Stimulated activated CD4-positive, alpha-beta T cell treated with anti-CD3 and anti-CD28 coated beads, Interleukin-12 subunit alpha, Interleukin-12 subunit beta, amount 100 ng/mL, for 48 hours (primary cell): Measurements from ENCODE around the gene TIAM2.
"Not testable (repeated sequence)": the region's sequence is repeated elsewhere in the genome, so short reads cannot be mapped to it uniquely, and the experiment has no call there.

Source experiments
- DNase-seq, 3 donors: peaks; one replicate each; pipeline ENCODE4 v3.0.0-alpha.2; 2020; ENCODE audit warnings: low read depth in 2 of 3, low spot score in 1 of 3

TIAM2 gene

GRCh38 chr6:155224618-155225017, 229.5 kb downstream of the TIAM2 start:
- DNase-seq = no peak

DNA sequence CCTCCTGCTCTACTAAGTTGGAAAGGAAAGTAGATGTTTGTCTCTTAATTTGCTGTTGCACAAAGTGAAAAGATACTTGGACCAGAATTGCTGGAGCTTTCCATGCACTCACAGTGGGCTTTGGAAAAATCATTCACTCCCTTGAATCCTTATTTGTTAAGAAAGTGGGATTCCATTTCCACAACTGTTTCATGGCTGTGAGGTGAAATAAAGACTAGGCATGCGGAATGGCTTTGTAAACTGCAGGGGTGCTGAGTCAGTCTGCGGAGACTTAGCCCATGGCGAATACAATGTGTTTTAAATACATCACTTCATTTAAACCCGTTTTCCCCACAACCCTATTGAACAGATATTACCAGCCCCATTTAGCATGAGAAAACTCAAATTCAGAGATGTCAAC, 231.9 kb downstream of the TIAM2 start:
- no peak for DNase-seq

DNA sequence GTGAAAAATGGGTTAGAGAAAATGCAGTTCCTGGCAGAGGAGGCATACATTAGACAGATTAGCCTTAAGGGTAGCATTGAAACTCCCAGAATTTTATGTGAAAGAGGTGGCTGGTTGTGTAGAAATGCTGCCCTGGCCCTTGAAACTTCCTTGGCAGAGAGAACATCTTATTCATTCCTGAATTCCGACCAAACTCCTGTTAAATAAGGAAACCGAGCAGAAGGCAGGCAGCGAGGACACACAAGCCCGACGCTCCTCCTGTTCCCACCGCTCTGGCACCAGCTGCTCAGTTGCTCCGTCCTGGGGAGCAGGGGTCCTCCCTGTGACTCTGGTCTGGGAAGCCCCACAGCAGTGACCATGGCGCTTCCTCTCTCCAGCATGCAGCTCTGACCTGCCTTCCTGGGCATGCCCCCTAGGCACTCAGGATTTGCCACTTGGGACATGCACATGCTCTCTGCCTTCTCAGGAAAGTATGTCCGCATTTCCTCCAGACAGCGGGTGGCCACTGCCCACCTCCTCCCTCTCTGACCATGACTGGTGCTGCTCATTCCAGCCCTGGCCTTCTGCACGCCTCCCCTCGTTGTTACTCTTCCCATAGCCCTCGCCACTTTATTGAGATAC, 233.5 kb downstream of the TIAM2 start:
- no peak for DNase-seq

GRCh38 chr6:155230975-155231374, 235.9 kb downstream of the TIAM2 start:
- DNase-seq = not testable (repeated sequence)

DNA sequence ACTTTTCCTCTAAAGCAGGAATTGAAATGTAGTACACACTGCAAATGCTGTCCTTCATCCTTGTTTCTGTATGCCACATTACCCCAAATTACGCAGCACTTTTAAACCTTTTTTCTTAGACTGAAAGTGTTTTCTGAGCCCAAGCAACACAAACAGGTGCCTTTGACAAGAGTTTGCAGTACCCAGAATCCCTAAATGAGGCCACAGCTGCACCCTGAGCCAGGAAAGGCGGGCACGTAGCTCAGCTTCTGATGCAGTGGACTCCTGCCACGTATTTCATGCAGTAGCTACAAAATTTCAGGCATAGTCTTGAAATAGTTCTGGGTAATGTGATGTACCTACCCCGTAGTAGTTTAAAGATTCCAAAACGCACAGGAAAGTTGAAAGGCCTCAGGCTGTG, 237.7 kb downstream of the TIAM2 start:
- no peak for DNase-seq

GRCh38 chr6:155234167-155234566, 239.1 kb downstream of the TIAM2 start:
- DNase-seq = no peak

DNA sequence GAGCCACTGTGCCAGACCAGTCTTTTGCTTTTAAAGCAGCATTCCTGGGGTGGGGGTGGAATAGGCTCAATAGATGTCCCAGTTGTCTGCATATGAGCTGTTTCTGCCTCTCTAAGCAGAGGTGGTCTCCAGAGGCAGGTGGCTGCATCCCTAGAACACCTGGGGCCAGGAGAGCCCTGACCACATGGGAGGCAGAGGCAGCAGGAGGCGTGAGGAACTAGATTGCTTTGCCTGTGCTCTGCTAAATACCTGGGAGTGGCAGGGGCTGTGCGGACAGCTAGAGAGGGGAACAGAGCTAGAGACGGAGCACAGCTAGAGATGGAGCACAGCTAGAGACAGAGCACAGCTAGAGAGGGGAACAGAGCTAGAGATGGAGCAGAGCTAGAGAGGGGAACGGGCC, 239.6 kb downstream of the TIAM2 start:
- DNase-seq = no peak

DNA sequence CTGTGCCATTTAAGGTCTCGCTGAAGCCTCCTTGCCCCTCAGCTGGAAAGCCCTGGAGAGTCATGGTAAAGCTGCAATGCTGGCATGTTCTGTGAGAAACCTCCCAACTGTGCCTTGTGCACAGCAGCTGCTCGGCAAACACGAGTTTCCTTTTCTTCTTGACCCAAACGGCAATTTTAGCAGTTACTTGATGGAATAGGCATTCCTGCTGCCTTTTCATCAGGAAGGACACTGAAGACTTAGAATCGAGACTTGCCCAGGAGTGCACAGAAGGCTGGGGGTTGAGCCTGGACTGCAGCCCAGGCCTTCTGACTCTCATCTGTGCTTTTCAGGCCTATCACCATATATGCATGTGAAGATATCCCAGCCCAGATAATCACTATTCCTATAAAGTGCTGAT, 240.0 kb downstream of the TIAM2 start:
- DNase-seq = no peak

DNA sequence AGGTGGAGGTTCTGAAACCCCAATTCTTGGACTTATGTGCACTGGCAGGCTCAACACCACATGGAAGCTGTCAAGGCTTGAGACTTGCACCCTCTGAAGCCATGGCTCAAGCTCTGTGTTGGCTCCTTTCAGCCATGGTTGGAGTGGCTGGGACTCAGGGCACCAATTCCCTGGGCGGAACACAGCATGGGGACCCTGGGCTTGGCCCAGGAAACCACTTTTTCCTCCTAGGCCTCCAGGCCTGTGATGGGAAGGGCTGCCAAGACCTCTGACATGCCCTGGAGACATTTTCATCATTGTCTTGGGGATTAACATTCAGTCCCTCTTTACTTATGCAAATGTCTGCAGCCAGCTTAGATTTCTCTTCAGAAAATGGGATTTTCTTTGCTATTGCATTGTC, 242.5 kb downstream of the TIAM2 start:
- DNase-seq = no peak

DNA sequence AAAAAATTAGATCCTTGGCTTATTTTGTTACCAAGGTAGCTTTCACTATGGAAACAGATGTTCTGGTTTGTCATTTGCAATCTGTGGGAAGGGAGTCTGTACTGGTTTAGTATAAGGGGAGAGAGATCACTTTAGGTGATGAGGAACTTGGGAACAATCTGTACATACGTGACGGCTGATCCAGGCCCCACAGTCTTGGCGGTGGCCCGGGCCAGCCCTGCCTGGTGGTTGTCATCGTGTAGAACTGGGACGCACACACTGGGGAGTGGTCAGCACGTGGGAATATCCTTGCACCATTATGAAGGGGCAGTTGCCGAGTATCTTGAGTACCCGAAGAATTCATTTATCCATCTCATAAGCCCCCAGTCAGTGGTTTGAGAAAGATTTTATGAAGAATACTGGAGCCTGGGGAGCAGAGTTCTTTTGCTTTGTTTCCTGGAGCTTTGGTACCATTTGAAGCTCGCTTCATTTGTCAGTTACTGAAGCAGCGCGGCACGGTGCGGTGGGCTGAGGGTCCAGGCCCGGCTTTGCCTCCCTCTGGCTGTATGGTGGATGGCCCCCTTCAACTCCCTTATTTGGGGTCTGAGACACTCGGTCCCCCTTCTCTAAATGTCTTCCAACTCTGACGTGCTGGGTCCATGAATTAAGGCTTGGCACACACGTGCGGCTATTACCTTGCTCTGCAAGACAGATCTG, 245.9 kb downstream of the TIAM2 start:
- no peak for DNase-seq

DNA sequence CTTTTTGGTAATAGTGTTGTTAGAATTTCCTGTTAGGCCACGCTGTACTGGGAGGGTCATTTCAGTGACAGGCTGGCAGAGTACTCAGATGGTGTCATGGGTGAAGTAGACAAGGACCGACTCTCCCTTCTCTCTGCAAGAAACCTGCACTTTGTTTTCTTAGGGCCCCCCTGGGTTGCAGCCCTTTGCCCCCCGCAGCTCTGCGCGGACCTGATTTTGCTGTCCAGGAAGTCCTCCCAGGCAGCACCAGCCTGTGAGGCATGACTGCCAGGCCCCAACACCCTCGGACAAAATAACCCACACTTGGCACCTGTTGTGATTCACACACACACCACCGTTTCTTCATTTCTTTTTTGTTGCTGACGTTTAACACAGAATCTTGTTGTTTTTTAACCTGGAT, 246.9 kb downstream of the TIAM2 start:
- DNase-seq = no peak

- no peak for DNase-seq
Observed at GRCh38 chr6:155244434-155244833, 249.3 kb downstream of the TIAM2 start.

DNA sequence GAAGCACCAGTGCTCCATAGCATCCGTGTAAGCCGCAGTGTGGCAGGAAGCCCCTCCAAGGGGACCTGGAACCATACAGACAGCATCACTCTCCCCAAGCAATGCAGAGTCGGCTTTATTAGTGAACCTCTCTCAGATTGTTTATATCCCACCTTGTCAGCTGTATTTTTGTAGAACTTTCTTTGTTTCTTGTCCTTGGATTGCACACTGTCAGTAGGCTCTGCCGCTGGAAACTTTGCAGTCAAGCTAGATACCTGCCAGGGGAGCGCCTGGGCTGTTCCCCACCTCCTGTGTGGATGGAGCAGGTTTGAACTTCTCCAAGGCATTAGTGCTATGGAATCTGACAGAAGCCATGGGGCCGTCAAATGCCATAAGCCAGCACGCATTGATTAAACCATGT, 250.1 kb downstream of the TIAM2 start:
- DNase-seq = no peak

DNA sequence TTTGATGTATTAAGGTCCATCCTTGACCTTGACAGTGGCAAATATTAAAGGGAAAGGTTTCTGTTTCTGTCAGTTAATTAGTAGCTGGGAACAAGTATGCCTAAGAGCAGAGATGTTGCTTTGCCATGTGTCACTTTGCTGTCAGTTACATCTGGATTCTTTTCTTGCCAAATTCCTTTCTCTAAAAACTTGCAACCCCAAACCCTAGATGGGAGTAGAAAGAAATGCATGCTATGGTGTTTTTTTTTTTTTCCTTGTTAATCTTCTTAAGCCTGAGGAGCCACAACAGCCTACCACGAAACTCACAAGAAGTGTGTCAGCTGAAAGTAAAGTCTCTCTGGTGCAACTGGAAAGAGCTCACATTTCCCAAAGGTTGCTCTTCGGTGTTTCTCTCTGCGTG, 250.7 kb downstream of the TIAM2 start:
- no peak for DNase-seq

DNA sequence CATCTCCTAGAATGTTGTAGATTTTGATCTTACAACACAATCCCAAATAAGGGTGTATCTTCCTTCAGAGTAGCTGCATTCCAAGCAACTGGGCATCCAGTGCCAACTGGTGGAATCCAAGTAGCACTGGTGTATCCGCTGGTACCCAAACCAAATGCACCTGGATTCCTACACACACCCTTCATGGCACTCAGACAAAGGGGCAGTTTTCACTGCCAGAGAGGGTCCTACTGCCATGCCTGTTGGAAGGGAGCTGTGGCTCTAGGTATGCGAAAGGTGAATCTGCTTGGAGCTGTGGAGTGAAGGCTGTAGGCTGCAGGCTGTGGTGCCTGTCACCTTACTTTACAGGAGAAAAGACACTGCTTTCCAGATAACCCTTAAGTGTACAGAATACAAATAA, 251.7 kb downstream of the TIAM2 start:
- no peak for DNase-seq

- no peak for DNase-seq
Observed at GRCh38 chr6:155247618-155248007, 252.5 kb downstream of the TIAM2 start.

- DNase-seq = peak in 2 of 3 donors; percentile 6 to 12
Observed at GRCh38 chr6:155248008-155249001, 253.2 kb downstream of the TIAM2 start.

DNA sequence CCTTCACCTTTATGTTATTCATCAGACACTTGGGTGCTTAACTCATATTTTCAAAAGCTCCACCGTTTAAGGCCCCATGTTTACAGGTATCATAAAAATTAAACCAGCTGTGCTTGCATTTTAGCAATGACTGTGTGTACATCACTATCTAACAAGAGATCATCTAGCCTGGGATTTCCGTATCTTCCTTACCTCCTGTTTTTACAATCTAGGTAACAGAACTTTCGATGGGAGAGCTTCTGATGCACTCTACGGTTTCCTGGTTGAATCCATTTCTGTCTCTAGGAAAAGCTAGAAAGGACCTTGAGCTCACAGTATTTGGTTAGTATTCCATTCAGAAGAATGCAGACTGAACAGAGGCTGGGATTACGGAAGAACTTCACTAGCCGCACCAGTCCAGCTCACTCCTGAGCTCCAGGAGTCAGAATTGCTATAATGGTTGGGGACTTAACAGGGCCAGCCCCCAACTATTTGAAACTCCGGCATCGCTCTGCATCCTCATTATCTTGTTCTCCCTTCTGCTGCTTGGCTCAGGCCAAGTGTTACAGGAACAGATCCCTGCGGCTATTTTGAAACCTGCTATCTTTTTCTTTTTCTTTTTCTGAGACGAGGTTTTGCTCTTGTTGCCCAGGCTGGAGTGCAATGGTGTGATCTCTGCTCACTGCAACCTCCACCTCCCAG, 255.7 kb downstream of the TIAM2 start:
- no peak for DNase-seq

- no peak for DNase-seq
Observed at GRCh38 chr6:155252581-155252980, 257.5 kb downstream of the TIAM2 start.

DNA sequence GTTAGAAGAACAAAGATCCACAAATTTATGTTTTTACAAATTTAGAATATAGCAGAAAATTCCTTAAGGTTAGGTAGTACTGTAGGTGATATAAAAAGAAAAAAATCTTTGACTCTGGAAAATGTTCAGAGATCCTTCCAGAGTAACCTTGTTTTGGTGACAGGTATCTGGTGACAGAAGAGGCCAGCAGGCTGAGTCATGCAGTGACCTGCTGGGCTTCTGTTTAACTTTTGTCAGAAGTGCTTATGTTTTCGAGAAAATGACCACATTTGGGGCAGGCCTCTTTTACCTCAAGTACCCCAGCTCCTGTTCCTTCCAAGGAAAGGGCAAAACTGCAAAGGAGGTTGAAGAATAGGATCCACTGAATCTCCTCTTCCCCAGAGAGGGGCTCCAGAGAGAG, 258.2 kb downstream of the TIAM2 start:
- DNase-seq = no peak

- DNase-seq = no peak
Observed at GRCh38 chr6:155254139-155254538, 259.0 kb downstream of the TIAM2 start.
